ENCODE measurements around the gene CKLF.

CKLF gene

GRCh38 chr16:66551788-66552285 is 539 bp upstream of the CKLF start:
- no peak for DNase-seq (ENCODE audit: low read depth, low spot score)
- POLR2A ChIA-PET, result interaction anchor here (1.2 to 1.7 kb wide), 3 partner anchors 12 to 17 kb away, joined by 3 to 9 read pairs (median 3); no protein-coding TSS in a partner anchor
- H3K4me3 ChIP-seq (ENCODE audit: low read depth, low read length), result peak overlapping the region; percentile 76
- CTCF ChIA-PET, result interaction anchor here (1.2 to 1.9 kb wide), 8 partner anchors 12 to 279 kb away, joined by 3 to 7 read pairs (median 4); partner anchors contain the start of gene NAE1
- no peak for TF ChIP-seq CTCF (IDR thresholded peaks at IDR 0.05; ENCODE audit: insufficient read depth, low read length, missing control alignments)

- POLR2A ChIA-PET, result interaction anchor here (1.4 to 1.7 kb wide), 2 partner anchors 10 to 12 kb away, joined by 3 to 9 read pairs; no protein-coding TSS in a partner anchor
- no peak for DNase-seq (ENCODE audit: low read depth, low spot score)
- H3K4me3 ChIP-seq (ENCODE audit: low read depth, low read length), result peak overlapping the region; percentile 76
- CTCF ChIA-PET, result interaction anchor here (0.8 to 2.3 kb wide), 3 partner anchors 55 to 208 kb away, joined by 3 to 9 read pairs (median 7); no protein-coding TSS in a partner anchor
- TF ChIP-seq CTCF (IDR thresholded peaks at IDR 0.05; ENCODE audit: insufficient read depth, low read length, missing control alignments), result no peak
Observed at GRCh38 chr16:66553223-66553622, 847 bp downstream of the CKLF start.

- no peak overlapping the region for H3K4me3 ChIP-seq (ENCODE audit: low read depth, low read length)
- ChIA-PET CTCF (interaction anchor here (0.6 to 2.3 kb wide), 6 partner anchors 9 to 277 kb away, joined by 3 to 10 read pairs (median 4); partner anchors contain the start of gene NAE1), POLR2A (interaction anchor here (0.6 kb wide), 1 partner anchor 197 kb away, joined by 3 read pairs; the partner anchor contains the start of gene DYNC1LI2)
- no peak for TF ChIP-seq CTCF (IDR thresholded peaks at IDR 0.05; ENCODE audit: insufficient read depth, low read length, missing control alignments)
- no peak for DNase-seq (ENCODE audit: low read depth, low spot score)
Observed at GRCh38 chr16:66554021-66554420, 1.6 kb downstream of the CKLF start.

DNA sequence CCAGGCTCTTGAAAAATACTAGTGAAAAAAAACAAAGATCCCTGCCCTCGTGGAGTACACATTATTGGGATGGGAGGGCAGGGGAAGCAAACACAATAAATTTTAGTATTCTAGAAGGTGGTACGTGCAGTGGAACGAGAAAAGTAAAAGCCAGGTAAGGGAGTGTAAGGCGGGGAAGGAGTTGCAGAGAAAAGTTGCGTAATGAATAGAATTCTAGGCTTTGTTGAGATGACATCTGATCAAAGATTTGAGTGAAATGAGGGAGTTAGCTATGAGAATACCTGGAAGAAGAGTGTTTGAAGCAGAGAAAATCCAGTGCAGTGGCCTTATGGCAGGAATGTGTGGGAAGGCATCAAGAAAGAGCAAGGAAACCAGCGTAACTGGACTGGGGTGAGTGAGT is 2.1 kb downstream of the CKLF start:
- H3K4me3 ChIP-seq (ENCODE audit: low read depth, low read length), result no peak overlapping the region
- CTCF ChIA-PET, result interaction anchor here (0.6 to 2.3 kb wide), 5 partner anchors 9 to 276 kb away, joined by 3 to 10 read pairs (median 4); partner anchors contain the start of gene NAE1
- POLR2A ChIA-PET, result no interaction called here
- TF ChIP-seq CTCF (IDR thresholded peaks at IDR 0.05; ENCODE audit: insufficient read depth, low read length, missing control alignments), result no peak
- no peak for DNase-seq (ENCODE audit: low read depth, low spot score)

- no peak for TF ChIP-seq CTCF (IDR thresholded peaks at IDR 0.05; ENCODE audit: insufficient read depth, low read length, missing control alignments)
- CTCF ChIA-PET, result interaction anchor here (0.6 to 1.4 kb wide), 4 partner anchors 11 to 154 kb away, joined by 3 to 6 read pairs (median 3); no protein-coding TSS in a partner anchor
- POLR2A ChIA-PET, result interaction anchor here (0.7 kb wide), 1 partner anchor 44 kb away, joined by 3 read pairs; no protein-coding TSS in a partner anchor
- H3K4me3 ChIP-seq (ENCODE audit: low read depth, low read length), result no peak overlapping the region
- no peak for DNase-seq (ENCODE audit: low read depth, low spot score)
Observed at GRCh38 chr16:66560107-66560506, 7.7 kb downstream of the CKLF start.

DNA sequence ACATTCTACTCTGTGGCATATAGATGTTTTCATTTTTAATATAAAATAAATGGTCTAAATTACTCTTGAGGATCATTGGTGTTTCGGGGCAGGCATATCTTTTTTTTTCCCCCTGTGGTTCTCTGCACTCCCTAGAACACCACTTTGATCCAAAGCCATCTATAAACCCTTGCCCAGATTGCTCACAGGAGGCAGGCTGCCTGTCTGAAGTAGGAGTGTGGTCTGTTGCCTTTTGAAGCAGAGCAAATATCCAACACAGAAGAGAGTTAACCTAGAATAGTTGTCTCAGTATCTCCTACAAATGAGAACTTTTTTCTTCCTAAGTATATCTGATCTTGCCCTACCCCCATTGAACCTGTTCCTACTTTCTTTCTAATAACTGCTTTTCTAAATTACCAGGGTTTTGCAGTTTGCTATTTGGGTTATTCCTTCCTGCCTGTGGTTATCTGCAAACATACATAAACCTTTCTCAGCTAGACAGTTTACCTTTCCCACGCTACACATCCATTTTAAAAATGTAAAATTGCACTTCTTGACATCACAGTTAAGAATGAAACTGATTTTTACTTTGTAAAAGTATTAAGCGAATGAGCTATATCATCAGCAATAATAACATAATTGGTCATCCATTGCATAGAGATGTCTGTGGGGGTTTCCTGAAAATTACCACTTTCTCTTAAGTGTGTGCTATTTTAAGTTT is 9.2 kb downstream of the CKLF start:
- POLR2A ChIA-PET, result no interaction called here
- CTCF ChIA-PET, result no interaction called here
- DNase-seq (ENCODE audit: low read depth, low spot score), result no peak
- no peak overlapping the region for H3K4me3 ChIP-seq (ENCODE audit: low read depth, low read length)
- TF ChIP-seq CTCF (IDR thresholded peaks at IDR 0.05; ENCODE audit: insufficient read depth, low read length, missing control alignments), result no peak
